A172 (cell line): Measurements from ENCODE around the gene CORO1C. TPM values are rescaled to one million over a fixed set of nuclear protein-coding genes. Genes with fewer than 3 reads are reported as not detected.
"Not testable (repeated sequence)": the region's sequence is repeated elsewhere in the genome, so short reads cannot be mapped to it uniquely, and the experiment has no call there.

ENCODE experiments used
- DNase-seq: peaks from one replicate; pipeline ENCODE4 v3.0.0-alpha.2; 2015; ENCODE audit warnings: low spot score
- total RNA-seq: library from RNA; depleted of rRNA; stranded (reverse); fragments of >200 nt; shearing (Covaris generic); gene quantifications from 2 replicates; pipeline ENCODE4 v1.2.3, GENCODE V29; 2014

The CORO1C gene
- total RNA-seq, 1 experiment from 2014 or later, result 166 TPM

DNA sequence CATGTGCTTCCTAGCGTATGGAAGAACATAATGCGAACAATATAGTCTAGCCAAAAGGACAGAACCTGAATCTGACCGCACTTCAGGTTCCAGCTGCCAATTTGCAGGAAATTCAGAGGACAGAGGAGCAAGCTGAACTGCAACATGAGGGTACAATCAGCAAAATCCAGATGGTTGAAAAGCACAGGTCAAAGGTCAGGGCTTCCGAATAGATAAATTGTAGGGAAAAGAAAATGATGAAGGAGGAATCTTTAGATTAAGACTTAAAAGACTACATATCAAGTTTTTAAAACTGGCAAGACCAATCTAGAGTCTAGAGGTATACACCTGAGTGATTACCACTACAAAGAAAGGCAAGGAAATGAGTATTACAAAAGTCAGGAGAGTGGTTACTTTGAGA lies 55.5 kb downstream of the CORO1C start:
- no peak for DNase-seq

DNA sequence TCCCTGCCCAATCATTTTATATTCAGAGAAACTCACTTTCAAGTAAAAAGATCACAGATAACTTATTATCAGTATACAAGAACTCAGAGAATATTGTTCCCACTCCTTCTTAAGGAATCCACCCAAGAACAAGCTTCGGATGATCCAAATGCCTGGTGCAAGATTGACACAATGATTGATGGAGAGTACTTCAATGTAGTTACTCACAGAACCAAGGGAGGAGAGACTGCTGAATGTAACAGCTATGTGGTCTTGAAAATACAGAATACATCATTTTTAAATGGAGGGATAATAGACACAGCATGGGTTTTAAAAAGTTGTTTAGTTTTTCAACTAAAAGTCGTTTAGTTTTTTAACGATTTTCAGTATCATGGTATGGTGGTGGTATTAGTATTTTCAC lies 59.3 kb downstream of the CORO1C start:
- no peak for DNase-seq

DNA sequence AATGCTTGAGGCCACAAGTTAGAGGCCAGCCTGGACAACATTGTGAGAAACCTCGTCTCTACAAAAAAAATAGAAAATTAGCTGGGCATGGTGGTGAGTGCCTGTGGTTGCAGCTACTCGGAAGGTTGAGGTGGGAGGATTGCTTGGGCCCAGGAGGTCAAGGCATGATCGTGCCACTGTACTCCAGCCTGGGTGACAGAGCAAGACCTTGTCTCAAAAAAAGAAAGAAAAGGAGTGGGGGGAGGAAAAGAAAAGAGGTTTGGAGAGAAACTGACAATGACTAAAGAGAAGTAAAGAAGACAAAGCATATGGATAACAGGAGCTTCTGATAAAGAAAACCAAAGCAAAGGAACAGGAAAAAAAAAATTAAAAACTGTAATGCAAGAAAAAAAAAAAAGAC lies 60.2 kb downstream of the CORO1C start:
- DNase-seq, result no peak

DNA sequence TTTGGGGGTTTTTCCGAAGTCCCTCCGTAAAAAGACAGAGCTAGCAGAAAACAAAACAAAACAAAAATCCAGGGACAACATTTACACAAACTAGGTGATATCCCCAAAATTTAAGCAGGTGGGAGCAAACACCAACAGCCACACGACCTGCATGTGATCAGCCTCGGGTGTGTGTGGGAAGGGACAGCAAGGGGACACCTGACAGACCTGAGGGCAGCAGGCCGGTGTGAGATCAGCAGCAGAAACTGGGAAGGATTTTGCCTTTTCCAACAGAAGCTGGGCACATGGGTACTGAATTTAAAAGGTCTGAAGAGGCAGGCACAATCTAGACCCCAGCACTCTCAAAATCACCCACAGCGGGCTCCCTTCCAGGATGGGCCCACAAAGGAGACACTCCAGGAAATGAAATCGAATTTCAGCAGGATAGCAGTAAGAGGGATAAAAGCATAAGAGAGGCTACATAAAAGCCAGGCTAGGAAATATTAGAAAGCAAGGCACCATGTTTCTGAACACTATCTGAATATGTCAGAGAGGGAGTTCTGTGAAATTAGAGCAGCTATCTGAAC lies 61.2 kb downstream of the CORO1C start:
- no peak for DNase-seq

DNA sequence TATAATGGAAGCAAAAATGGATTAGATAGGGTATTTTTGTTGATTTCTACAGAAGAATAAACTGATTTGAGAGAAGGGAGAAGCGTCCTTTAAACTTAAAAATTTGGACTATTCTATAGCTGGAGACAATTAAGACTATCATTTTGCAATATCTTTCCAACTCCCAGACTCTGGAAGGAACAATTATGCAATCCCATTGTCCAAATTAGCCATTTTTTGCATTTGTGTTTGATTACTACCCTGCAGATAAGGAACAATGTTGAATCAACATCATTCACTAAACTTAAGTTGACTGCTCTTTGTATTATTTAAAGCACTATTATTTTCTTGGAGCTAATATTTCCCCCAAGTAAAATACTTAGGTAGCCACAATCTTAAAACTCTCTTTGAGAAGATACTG lies 62.8 kb downstream of the CORO1C start:
- DNase-seq, result no peak

DNA sequence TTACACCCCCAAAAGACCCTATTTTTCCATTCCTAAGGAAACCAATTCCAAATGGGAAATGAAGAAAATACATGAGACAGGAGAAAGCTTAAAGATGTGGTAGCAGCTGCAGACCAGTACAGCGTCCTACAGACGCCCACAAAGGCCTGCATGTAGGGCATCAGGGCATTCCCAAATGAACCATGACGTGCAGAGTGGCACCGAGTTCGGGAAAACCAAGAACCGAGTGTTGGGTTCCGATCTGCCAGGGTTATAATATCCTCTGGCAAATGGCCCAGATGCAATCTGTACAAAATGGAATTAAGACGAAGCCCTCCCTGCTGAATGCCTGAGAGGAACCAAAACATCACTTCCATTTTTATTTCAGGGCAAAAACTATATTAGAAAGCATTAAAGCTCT lies 63.3 kb downstream of the CORO1C start:
- no peak for DNase-seq

DNA sequence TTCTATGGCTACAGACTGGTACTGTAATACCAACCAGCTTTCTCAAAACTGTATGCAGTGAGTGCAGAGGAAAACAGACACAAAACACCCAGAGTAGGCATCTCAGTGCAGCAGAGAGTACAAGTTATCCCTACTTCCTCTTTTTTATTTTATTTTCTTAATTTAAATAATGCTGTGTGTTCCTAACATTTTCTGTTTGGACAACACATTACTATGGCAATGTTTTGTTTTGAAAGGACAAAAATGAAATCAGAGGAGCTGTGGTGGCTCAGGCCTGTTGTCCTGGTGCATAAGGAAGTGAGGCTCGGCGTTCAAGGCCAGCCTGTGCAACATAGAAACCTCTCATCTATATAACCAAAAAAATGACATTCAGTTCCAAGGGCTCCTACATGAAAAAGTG lies 64.0 kb downstream of the CORO1C start:
- no peak for DNase-seq

DNA sequence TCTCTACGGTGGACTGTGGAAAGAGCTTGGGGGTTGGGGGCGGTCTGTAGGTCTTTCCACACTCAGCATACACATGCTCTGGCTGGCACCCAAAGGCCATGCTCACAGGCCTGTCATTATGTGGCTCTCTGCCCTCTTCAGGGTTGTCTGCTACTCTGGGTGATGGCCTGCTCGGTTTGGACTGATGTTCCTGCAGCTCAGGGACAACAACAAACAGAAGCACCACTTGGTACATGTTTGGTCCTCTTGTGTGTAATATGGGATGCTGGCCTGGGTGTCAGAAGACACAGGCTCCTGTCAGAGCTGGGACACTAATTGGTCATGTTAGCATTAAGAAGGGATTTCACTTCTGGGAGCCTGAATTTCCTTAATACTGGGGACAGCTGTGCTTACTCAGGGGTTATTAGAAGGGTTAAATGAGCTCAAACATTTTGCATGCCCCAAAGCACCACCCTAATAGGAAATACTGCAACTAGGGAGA lies 64.9 kb downstream of the CORO1C start:
- no peak for DNase-seq

DNA sequence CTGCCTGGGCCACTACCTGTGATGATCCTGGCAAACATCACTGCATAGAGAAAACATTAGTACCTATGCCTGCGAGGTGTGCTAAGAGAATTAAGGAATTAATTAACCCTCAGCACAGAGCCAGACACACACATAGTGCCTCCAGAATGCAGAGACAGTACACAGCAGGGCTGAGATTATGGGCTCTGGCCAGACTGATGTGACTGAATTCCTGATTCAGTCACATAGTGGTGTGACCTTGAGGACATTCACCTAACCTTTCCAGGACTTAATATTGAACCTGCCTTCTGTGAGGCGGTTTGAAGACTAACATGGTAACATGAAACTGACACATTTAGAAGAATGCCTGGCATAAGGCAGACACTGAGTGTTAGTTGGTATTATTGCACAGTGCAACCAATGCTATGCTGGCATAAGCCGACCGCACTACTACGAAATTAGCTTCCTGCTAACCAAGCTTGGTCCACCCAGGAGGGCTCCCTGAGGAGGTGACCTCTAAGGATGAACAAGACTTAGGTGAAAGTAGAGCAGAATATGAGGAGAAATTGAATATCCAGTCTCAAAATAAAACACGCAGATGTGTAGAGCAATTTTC lies 65.6 kb downstream of the CORO1C start:
- DNase-seq, result no peak

DNA sequence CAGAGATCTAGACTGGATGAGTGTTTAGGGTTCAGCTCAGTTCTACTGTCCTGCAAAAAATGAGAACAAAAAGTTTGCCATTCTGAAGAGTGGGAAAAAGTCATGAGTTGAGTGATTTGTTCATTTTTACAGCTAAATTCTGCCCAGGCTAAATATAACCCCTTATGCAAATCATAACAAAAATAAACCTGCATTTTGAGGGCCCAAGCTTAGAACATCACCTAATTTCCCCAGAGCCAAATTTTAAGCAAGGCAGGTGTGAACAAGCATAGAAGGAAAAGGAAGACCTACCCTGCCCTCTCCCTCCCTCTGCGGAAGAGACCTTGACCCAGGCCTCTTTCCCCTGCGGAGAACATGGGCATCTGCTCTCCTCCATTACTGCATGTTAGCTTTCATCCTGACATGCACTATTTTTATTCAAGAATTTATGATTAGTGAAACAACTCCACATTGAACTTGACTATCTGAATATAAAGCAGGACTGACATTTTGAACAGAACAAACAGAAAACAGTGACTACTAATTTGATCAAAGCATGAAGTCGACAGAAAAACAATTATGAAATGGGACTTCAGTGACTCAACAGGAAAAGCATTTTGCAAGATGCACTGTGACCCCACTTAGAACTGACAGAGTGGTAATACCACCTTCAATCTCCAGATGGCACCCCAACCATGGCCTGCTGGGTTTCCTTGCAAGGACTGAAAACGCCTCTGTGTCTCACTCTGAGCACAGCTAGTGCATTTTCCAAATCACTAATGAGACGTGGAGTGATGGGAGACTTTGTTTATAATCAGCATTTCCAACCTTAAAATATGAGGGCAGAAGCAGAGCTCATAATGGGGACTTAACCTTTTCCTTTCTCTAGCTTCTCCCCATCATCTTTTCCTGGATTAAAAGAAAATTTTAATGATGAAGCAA lies 66.7 kb downstream of the CORO1C start:
- DNase-seq, result peak; percentile 90

DNA sequence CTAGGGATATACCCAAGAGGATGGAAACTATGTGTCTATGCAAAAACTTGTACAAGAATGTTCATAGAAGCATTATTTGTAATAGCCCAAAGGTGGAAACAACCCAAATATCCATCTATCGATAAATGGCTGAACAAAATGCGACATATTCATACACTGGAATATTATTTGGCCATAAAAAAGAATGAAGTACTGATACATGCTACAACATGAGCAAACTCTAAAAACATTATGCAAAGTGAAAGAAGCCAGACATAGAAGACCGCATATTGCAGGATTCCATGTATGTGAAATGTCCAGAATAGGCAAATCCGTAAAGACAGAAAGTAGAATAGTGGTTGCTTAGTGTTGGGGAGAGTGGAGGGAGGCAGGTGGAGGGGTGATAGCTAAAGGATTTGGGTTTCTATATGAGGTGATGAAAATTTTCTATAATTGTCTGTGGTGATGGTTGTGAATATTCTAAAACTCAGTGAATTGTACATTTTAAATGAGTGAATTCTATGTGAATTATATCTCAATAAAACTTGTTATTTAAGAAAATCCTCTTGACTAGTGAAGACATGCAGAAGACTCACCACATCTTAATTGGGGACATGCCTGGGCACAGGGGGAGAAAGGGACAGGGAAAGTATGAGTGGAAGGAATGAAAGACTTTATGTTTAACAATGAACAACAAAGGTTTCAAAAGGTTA lies 67.8 kb downstream of the CORO1C start:
- no peak for DNase-seq

DNA sequence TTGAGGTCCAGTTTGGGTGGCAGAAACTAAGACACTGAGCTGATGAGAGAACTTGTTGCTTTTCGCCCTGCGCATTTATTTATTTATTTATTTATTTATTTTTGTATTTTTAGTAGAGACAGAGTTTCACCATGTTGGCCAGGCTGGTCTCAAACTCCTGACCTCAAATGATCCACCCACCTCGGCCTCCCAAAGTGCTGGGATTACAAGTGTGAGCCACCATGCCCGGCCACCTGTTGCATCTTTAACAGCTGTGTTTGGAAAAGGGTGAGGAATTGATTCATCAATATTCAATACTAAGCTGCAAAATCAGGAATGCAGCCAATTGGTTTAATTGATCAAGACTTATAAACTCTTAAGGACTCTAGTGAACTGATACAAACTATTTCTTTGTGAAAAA lies 73.2 kb downstream of the CORO1C start:
- DNase-seq, result not testable (repeated sequence)

DNA sequence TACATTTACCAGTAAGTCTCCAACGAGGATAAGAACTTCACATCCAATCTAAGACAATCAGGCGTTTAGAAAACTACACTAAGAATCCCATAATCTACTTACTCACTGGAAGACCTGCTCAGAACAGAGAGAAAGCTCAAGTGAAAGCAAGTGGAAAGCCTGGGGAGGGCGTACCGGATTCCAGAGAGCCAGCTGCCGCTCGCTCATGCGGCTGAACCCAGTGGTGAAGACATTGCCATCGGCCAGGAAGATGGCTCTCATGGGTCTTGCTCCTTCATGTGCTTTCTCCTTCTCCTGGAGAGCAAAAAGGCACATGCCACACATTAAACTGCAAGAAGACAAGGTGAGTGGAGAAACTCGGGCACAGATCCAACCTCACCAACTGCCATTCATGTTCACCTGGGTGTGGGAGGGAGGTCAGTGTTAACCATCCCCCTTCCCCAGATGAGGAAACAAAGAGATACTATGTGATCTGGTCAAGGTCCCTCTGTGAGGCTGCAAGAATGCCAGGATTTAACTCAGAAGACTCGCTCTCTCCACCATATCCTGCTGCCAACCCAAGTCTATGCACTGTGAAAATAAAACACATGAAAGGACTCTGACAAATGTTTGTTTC lies 74.1 kb downstream of the CORO1C start:
- no peak for DNase-seq

DNA sequence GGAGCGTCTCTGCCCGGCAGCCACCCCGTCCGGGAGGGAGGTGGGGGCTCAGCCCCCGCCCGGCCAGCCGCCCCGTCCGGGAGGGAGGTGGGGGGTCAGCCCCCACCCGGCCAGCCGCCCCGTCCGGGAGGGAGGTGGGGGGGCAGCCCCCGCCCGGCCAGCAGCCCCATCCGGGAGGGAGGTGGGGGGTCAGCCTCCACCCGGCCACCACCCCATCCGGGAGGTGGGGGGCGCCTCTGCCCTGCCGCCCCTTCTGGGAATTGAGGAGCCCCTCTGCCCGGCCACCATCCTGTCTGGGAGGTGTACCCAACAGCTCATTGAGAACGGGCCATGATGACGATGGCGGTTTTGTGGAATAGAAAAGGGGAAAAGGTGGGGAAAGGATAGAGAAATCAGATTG lies 75.1 kb downstream of the CORO1C start:
- not testable (repeated sequence) for DNase-seq

DNA sequence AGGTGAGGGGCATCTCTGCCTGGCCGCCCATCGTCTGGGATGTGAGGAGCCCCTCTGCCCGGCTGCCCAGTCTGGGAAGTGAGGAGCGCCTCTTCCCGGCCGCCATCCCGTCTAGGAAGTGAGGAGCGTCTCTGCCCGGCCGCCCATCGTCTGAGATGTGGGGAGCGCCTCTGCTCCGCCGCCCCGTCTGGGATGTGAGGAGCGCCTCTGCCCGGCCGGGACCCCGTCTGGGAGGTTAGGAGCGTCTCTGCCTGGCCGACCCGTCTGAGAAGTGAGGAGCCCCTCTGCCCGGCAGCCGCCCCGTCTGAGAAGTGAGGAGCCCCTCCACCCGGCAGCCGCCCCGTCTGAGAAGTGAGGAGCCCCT lies 75.5 kb downstream of the CORO1C start:
- DNase-seq, result not testable (repeated sequence)

DNA sequence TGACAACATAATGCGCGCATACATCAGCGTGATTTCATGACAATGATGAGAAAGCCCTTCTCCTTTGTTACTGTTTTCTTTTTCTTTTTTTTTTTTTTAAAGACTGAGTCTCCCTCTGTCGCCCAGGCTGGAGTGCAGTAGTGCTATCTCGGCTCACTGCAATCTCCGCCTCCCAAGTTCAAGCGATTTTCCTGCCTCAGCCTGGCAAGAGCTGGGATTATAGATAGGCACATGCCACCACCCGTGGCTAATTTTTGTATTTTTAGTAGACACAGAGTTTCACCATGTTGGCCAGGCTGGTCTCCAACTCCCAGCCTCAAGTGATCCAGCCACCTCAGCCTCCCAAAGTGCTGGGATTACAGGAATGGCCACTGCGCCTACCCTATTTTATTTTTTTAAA lies 76.7 kb downstream of the CORO1C start:
- DNase-seq, result not testable (repeated sequence)

DNA sequence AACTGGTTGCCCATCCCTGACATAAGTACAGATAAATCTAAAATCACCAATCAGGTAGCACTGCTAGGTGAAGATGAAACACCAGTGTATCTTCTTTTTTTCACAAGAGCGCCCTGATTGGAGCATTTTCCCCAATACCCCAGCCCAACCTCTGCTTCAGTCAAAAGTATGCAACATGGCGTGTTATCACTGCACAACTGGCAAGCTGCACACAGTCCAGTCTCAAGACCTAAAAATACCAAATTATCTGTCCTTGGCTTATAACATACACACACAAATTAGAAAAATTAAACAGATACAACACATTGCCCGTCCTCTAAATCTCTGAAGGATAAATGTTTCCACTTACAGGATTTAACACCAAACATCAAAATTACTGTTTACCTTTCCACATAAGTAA lies 77.4 kb downstream of the CORO1C start:
- no peak for DNase-seq

DNA sequence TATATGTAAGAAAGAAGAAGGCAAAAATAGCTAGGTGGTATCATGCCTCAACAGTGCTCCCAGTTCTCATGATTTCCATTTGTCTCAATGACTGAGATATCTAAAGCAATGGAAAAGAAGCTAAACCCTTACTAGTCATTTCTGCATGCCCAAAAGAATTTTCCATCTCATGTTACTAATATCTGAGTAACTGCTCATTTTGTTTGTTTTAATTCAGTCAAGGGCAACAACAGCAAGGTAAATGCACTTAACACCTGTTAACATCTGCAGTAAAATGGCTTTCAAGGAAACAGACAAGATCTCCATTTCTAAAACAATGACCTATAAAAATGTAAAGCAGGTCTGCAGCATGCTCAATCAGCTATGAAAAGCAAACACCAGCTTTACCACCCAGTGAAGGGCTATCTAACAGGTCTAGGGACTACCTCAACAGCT lies 78.2 kb downstream of the CORO1C start:
- no peak for DNase-seq

DNA sequence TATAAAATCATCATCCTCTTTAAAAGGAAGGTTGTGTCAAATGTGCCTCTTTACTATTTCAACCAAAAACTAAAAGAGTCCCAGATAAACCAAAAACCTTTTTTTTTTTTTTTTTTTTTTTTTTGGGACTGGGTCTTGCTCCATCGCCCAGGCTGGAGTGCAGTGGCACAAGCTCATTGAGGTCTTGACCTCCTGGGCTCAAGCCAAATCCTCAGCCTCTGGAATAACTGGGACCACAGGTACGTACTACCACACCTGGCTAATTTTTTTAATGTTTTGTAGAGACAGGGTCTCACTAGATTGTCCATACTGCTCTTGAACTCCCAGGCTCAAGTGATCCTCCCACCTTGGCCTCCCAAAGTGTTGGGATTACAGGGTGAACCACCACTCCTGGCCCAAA lies 81.2 kb downstream of the CORO1C start:
- no peak for DNase-seq

DNA sequence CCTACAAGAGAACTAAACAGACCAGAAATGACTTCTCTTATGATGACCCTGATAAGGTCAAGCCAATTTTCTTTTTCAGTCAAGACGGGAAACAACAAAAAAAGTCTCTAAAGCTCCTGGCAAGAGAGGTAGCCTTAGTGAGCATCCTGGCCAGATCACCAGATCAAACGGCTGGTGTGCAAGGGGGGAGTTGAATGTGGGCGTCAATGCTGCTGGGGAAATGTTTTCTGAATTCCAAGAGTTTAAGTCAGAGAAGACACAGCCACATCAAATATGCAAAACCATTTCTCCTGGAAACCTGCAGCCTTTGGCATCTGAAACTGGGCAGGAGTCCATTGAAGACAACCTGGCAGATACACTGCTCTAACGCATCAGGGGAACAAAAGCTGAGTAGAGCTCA lies 81.6 kb downstream of the CORO1C start:
- DNase-seq, result peak; percentile 92

DNA sequence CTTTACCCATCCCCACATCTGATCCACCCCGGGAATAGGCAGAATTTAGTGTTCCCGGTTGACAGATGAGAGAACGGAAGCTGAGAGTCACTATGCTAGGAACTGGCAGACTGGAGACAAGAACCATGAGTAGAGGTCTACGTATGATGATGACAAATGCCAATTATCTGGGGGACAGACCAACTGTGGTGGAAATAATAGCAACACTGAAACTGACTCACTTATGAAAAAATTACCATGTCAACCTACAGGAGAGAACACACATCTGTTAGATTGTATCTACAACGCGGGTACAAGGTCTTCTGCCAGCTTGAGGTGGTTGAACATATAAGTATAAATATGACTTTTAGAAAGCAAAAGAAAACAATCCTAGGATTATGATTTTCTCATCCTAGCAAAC lies 82.2 kb downstream of the CORO1C start:
- peak; percentile 61 for DNase-seq

DNA sequence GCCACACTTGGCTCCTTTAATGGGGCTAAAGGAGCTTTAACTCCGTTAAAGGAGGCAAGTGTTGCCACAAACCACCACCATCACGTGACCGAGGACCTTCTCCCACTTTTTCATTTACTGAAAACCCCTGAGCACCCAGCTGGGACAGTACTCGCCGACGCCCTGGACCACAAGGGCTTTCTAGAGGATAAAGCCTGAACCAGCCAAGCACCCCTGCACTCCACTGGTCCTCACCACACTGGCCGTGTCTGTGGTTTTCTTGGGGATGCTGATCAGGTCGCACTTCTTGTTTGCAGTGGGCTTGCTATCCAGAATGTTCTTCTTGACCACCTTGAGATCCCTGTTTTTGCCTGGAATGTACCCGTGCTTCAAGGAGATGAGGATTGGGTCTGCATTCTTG lies 82.9 kb downstream of the CORO1C start:
- no peak for DNase-seq
